Measurements from ENCODE around the gene SLIT3.
A peak's percentile ranks its signal among the peaks of the same experiment; 100 is the strongest.

The SLIT3 gene

GRCh38 chr5:169272111-169272510 lies 28.8 kb downstream of the SLIT3 start:
- intact Hi-C loops (cut with DNase I) = no loop called here
- DNase-seq = no peak

- intact Hi-C loops (cut with DNase I) = no loop called here
- DNase-seq = no peak
Measured at GRCh38 chr5:169270827-169271226, 30.1 kb downstream of the SLIT3 start.

GRCh38 chr5:169268019-169268418 lies 32.9 kb downstream of the SLIT3 start:
- DNase-seq = no peak
- intact Hi-C loops (cut with DNase I) = no loop called here

- DNase-seq = no peak
- intact Hi-C loops (cut with DNase I) = no loop called here
Measured at GRCh38 chr5:169265888-169266287, 35.1 kb downstream of the SLIT3 start.

- intact Hi-C loops (cut with DNase I) = no loop called here
Measured at GRCh38 chr5:169263591-169263990, 37.3 kb downstream of the SLIT3 start.

DNA sequence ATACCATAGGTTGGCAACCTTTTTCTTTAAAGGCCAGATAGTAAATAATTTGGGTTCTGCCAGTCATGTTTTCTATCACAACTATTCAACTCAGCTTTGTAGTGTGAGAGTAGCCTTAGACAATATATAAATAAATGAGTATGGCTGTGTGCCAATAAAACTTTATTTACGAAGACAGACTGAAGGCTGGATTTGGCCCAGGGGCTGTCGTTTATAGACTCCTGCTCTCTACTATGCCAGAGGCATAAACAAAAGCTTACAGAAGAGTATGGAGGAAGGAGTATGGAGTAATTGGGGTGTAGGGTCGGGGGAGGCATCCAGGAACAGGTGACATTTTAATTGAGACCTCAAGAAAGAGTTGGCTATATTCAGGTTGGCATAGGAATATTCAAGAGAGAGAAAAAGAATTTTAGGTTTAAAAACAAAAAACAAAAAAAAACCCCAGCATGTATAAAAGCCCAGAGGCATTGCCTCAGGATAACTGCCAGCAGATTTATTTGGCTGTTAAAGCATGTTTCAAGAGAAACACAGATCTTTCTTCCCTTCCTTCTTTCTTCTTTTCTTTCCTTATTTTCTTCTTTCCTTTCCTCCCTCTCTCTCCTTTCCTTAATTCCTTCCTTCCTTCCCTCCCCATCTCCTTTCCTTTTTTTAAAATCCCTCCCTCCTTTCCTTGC lies 39.9 kb downstream of the SLIT3 start:
- DNase-seq = no peak
- intact Hi-C loops (cut with DNase I) = no loop called here

More at GRCh38 chr5:169263591-169263990, 37.3 kb downstream of the SLIT3 start:
- DNase-seq = no peak

DNA sequence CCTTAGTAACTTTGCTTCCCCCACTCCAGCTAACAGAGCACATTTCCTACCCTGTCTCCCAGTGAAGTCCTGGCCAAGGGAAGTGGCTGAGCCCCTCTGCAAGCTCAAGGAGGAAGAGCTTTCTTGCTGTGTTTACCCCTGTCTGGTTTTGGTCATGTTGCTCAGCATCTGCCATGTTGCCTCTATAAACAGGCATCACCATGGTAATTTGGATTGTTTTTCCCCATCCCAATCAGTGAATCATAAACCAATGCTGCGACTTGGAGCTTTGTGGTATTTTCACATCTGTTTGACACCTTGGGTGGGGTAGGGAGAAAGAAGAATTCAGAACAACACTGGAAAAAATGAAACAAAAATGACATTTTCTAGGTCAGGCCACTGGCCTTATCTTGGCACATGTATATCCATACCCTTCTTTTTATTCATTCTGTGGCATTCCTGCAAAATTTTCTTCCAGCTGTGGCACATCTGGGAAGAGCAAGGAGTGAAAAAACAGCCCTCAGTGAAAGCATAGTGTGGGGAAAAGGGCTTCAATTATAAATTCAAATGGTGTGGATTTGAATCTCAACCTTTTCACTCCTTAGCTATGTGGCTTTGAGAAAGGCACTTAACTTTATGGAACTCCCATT lies 42.5 kb downstream of the SLIT3 start:
- intact Hi-C loops (cut with DNase I) = no loop called here
- DNase-seq = no peak

DNA sequence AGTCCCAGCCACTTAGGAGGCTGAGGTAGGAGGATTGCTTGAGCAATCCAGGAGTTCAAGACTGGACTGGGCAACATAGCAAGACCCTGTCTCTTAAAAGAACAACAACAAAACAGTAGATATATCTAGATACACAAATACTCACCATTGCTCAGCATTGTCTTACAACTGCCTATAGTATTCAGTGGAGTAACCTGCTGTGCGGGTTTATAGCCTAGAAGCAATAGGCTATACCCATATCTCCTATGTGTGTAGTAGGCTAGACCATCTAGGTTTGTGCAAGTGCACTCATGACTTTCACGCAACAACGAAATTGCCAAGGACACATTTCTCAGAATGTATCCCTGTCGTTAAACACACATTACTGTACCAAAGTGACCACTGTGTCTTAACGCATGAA lies 44.7 kb downstream of the SLIT3 start:
- intact Hi-C loops (cut with DNase I) = no loop called here

DNA sequence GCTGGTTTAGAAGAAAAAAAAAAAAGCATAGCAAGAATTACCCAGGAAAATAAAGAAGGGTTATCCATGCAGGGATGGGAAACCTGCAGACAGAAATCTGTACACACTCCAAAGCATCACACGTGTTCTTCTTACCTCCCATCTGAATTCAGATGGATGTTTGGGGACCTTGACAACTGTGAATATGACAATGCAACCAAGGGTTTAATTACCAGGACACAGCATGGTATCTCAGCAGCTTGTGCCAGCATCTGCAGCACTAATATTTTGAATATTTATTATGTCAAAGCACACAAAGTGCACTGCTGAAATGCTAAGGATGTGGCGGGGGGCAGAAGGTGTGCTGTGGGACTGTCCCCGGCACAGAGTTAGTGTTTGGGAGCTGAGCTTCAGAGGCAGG lies 47.9 kb downstream of the SLIT3 start:
- no peak for DNase-seq
- intact Hi-C loops (cut with DNase I) = no loop called here

More for the DNA sequence above, 44.7 kb downstream of the SLIT3 start:
- no peak for DNase-seq

DNA sequence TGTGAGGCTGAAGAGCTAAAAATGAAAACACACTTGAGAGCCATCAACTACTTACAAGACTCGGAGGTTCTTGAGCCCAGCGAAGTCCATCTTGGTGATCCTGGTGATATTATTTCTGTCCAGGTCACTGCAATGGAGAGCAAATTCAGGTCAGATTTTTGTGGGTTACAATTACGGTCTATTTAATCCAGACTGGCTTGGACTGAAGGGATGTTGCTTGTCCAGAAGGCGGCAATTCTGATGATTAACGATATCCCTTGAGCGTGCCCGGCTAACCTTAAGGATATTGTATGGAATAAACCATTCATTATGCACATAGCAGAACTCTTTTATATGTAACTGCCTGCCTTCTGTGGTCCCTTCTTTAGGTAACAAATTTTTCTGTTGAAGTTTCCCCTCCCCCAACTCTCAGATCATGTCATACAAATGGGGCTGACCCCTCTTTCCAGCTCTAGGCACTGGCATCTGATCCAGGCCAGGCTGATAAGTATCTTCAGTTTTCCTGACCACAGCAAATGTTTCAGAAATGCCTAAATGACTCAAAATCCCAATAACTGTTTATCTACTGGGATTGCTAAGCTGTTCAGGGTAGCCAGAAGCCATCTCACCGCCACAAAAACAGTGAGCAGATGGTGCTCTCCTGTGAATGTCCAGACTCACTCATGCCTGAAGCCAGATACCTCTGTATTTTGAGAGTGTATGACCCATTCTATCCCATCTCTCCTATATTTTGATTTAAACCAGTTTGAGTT lies 49.4 kb downstream of the SLIT3 start:
- intact Hi-C loops (cut with DNase I) = no loop called here

DNA sequence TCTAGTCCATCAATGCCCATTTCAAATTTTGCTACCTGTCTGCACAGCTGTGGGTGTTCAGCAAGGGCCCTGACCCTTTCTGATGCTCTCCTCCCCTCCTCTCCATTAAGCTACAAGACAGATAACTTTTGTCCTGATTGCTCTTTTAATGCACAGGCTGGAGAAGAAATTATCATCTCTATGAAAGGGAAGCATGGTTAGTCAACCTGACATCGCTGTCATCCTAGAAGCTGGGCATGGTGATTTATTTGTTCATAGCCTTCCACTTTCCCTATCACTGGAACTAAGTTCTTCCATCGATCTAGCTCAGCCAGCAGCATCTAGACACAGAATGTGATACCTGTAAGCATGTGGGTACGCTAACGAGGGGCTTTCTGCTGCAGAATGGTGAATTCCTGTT lies 50.1 kb downstream of the SLIT3 start:
- no peak for DNase-seq
- intact Hi-C loops (cut with DNase I) = no loop called here

More for the DNA sequence above, 49.4 kb downstream of the SLIT3 start:
- no peak for DNase-seq

GRCh38 chr5:169248996-169249395 lies 51.9 kb downstream of the SLIT3 start:
- no peak for DNase-seq
- intact Hi-C loops (cut with DNase I) = no loop called here

- intact Hi-C loops (cut with DNase I) = no loop called here
- no peak for DNase-seq
Measured at GRCh38 chr5:169248550-169248949, 52.4 kb downstream of the SLIT3 start.

- intact Hi-C loops (cut with DNase I) = no loop called here
- DNase-seq = no peak
Measured at GRCh38 chr5:169244812-169245211, 56.1 kb downstream of the SLIT3 start.

DNA sequence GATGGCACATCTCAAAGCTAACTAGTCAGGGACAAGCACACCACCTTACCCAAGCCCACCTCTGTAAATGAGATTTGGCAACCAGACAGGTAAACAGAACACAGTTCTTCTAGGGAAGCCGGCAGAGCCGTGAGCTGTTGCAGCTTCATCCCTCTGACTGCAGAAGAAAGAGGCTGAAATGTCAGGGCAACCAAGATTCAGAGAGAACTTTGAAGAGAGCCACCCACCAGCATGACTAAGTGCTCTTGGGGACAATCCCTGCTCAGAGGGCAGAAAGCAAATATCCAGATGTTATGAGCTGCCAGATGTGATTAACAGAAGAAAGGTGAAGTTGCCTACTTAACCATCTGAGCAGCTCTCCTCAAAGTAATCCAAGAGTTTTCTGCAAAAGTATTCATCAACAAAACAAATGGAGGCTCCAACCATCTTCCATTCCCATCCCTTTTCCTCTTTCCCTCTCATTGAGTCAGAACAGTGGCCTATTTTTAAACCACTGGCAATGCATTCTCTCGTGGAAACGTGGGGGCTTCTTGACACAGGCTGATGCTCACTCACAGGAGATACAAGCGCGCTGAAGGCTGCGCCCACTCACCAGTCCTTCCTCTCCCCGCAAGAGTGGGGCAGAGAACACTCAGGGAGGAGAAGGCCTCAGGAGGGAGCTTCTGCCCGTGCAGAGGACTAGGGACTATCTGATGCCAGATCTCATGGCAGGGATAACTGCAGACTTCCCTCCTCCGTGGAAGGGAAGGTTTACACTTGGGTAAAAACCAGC lies 57.1 kb downstream of the SLIT3 start:
- intact Hi-C loops (cut with DNase I) = no loop called here
- peak in 7 of 10 donors; percentile 16 to 89 (median 48) for DNase-seq

- DNase-seq = no peak
- intact Hi-C loops (cut with DNase I) = no loop called here
Measured at GRCh38 chr5:169242849-169243186, 58.1 kb downstream of the SLIT3 start.

GRCh38 chr5:169242175-169242848 lies 58.6 kb downstream of the SLIT3 start:
- no peak for DNase-seq
- intact Hi-C loops (cut with DNase I) = no loop called here

DNA sequence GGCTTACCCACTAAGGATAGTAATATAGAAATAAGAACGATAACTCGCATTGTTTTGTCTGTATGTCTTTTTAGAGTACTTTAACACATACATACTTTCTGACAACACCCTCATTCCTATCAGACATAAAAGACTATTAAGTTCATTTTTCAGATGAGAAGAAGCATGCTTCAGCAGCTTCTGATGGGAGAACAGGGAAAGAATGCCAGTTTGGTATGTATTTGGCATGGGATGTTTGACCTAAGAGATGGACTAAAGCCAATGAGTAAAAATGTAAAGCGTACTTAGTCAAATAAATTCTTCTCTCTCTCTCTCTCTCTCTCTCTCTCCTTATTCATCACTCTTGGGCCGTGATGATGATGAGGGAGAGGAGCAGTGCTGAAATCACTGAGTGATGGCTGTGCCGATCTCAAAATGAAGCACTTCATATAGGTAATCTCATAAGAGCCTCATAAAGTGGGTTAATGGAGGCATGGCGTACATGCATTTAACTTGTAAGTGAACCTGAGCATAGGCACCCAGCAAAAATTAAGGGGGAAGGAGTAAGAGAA lies 71.5 kb downstream of the SLIT3 start:
- no peak for DNase-seq
- intact Hi-C loops (cut with DNase I) = no loop called here

- intact Hi-C loops (cut with DNase I) = no loop called here
- no peak for DNase-seq
Measured at GRCh38 chr5:169226895-169227294, 74.0 kb downstream of the SLIT3 start.

GRCh38 chr5:169225830-169226356 lies 75.0 kb downstream of the SLIT3 start:
- intact Hi-C loops (cut with DNase I) = no loop called here
- no peak for DNase-seq
